Measurements from ENCODE around the gene SKAP1. TPM values are rescaled to one million over a fixed set of nuclear protein-coding genes. Genes with fewer than 3 reads are reported as not detected.
"Not testable (repeated sequence)": the region's sequence is repeated elsewhere in the genome, so short reads cannot be mapped to it uniquely, and the experiment has no call there.

SKAP1 gene
- total and polyA plus RNA-seq, 4 donors, result 1.4 to 4.9 (median 2.5) TPM

DNA sequence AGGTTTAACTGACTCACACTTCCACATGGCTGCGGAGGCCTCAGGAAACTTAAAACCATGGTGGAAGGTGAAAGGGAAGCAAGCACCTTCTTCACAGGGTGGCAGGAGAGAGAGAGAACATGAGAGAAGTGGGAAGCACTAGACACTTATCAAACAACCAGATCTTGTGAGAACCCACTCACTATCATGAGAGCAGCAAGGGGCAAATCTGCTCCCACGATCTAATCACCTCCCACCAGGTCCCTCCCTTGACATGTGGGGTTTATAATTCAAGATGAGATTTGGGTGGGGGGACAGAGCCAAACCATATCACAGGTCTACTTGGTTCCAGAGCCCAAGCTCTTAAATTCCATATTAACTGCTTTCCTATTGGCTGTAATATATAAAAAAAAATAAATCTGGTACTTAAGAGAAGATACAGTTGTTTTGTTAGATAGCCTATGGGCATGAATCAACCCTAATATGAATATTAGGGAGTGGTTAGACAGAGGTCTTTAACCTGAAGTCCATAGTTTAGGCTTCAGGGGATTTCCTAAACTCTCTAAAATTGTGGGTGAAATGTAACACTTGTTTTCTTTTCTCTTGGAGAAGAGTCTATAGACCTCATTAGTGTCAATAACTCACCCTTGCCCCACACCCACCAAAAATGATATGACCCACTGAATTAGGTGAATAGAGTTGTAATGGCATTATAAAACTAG lies 56.7 kb downstream of the SKAP1 start:
- Histone ChIP-seq H3K4me1 (ENCODE audit: control insufficient read depth in 5 of 5, insufficient read depth in 5 of 5, low read length in 5 of 5) (peaks cover 0 to 6% (median 0%) of the 10 kb centered on the region in 5 donors), H3K9ac (ENCODE audit: insufficient read depth in 1 of 2, low read length in 2 of 2) (no peak overlapping the region), H3K27me3 (ENCODE audit: control insufficient read depth in 3 of 3, insufficient read depth in 3 of 3, low read length in 2 of 3) (peaks cover 0 to 10% (median 2%) of the 10 kb centered on the region in 3 donors), H3K4me3 (no peak overlapping the region), H3K36me3 (ENCODE audit: control insufficient read depth in 4 of 4, insufficient read depth in 4 of 4, low read length in 4 of 4) (no peaks in the 10 kb centered on the region), H3K27ac (ENCODE audit: low read depth in 1 of 2, low read length in 1 of 2) (no peak overlapping the region), H3K9me3 (ENCODE audit: control insufficient read depth in 4 of 4, insufficient read depth in 3 of 4, low read length in 3 of 4) (peaks cover 0 to 2% (median 0%) of the 10 kb centered on the region in 4 donors)
- WGBS, 2 donors, result 26 to 47% methylated on average over 2 of the region's 2 CpGs
- TF ChIP-seq CTCF (IDR thresholded peaks at IDR 0.05; ENCODE audit: control extremely low read depth, extremely low read depth), result no peak
- ATAC-seq (ENCODE audit: insufficient read depth, low FRiP score) (no peak), DNase-seq (no peak)

GRCh38 chr17:48368967-48369366 lies 61.0 kb downstream of the SKAP1 start:
- H3K4me1 ChIP-seq (ENCODE audit: control insufficient read depth in 5 of 5, insufficient read depth in 5 of 5, low read length in 5 of 5); ATAC-seq (ENCODE audit: insufficient read depth, low FRiP score); H3K9me3 ChIP-seq (ENCODE audit: control insufficient read depth in 4 of 4, insufficient read depth in 3 of 4, low read length in 3 of 4); H3K36me3 ChIP-seq (ENCODE audit: control insufficient read depth in 4 of 4, insufficient read depth in 4 of 4, low read length in 4 of 4); H3K4me3 ChIP-seq; H3K27ac ChIP-seq (ENCODE audit: low read depth in 1 of 2, low read length in 1 of 2); H3K9ac ChIP-seq (ENCODE audit: insufficient read depth in 1 of 2, low read length in 2 of 2); DNase-seq: not testable (repeated sequence)
- H3K27me3 ChIP-seq (ENCODE audit: control insufficient read depth in 3 of 3, insufficient read depth in 3 of 3, low read length in 2 of 3), result peaks cover 0 to 21% (median 0%) of the 10 kb centered on the region in 3 donors
- 90 to 97% methylated on average over 6 of the region's 6 CpGs for WGBS, 2 donors

DNA sequence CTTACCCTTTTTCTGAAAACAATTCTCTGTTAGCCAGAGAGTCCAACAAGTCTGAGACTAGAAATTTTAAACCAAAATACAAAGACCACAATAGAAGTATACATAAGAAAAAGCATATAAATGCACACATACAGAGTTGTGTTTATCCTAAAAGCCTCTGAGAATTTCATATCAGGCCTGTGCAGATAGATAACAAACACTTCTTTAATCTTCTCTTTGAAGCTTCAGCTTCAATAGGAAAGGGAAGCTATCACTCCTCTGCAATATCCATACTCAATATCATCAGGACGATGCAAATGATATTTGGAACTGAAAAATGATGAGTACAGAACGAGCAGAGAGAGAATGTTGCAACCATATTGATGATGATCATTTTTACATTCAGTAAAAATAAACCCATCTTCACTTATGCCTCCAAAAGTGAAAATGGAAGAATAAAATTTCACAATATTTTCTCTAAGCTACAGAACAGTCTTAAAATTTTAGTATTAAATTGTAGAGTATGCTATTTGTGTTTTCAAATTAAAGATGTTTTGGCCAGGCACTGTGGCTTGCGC lies 61.6 kb downstream of the SKAP1 start:
- WGBS, 2 donors, result 64 to 71% methylated on average over 3 of the region's 3 CpGs
- no peak for DNase-seq
- TF ChIP-seq CTCF (IDR thresholded peaks at IDR 0.05; ENCODE audit: control extremely low read depth, extremely low read depth), result no peak
- no peaks in the 10 kb centered on the region for H3K9me3 ChIP-seq (ENCODE audit: control insufficient read depth in 4 of 4, insufficient read depth in 3 of 4, low read length in 3 of 4)
- no peak overlapping the region for H3K4me3 ChIP-seq
- H3K4me1 ChIP-seq (ENCODE audit: control insufficient read depth in 5 of 5, insufficient read depth in 5 of 5, low read length in 5 of 5), result peaks cover 0 to 8% (median 0%) of the 10 kb centered on the region in 5 donors
- no peak overlapping the region for H3K9ac ChIP-seq (ENCODE audit: insufficient read depth in 1 of 2, low read length in 2 of 2)
- no peak for ATAC-seq (ENCODE audit: insufficient read depth, low FRiP score)
- no peaks in the 10 kb centered on the region for H3K36me3 ChIP-seq (ENCODE audit: control insufficient read depth in 4 of 4, insufficient read depth in 4 of 4, low read length in 4 of 4)
- no peak overlapping the region for H3K27ac ChIP-seq (ENCODE audit: low read depth in 1 of 2, low read length in 1 of 2)
- peaks cover 0 to 24% (median 0%) of the 10 kb centered on the region in 3 donors for H3K27me3 ChIP-seq (ENCODE audit: control insufficient read depth in 3 of 3, insufficient read depth in 3 of 3, low read length in 2 of 3)

DNA sequence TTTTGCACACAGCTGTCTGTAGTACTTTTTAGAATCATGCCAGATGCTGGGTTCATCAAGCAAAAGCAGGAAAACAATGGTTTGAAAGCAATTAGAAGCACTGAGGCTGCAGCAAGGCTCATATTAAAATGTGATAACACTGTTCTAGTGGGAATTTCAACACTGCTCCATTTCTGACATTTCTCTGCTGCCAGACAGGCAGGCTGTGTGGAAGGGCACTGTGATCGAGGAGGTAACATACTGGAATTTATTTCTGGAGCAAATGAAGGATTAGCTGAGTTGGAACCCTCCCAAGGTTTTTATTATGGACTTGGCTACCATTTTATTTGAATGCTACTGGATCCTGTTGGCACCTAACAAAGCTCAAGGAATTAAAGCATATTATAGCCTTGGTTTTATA lies 66.9 kb downstream of the SKAP1 start:
- peaks cover 0 to 46% (median 0%) of the 10 kb centered on the region in 3 donors for H3K27me3 ChIP-seq (ENCODE audit: control insufficient read depth in 3 of 3, insufficient read depth in 3 of 3, low read length in 2 of 3)
- H3K36me3 ChIP-seq (ENCODE audit: control insufficient read depth in 4 of 4, insufficient read depth in 4 of 4, low read length in 4 of 4), result no peaks in the 10 kb centered on the region
- DNase-seq, result peak; percentile 28 to 78 (median 75)
- H3K9ac ChIP-seq (ENCODE audit: insufficient read depth in 1 of 2, low read length in 2 of 2), result peak overlapping the region in 1 of 2 donors; percentile 26
- ATAC-seq (ENCODE audit: insufficient read depth, low FRiP score), result no peak
- TF ChIP-seq CTCF (IDR thresholded peaks at IDR 0.05; ENCODE audit: control extremely low read depth, extremely low read depth), result no peak
- H3K4me1 ChIP-seq (ENCODE audit: control insufficient read depth in 5 of 5, insufficient read depth in 5 of 5, low read length in 5 of 5), result peaks cover 0 to 30% (median 9%) of the 10 kb centered on the region in 5 donors
- WGBS, 2 donors, result 44 to 62% methylated on average over 1 of the region's 1 CpG
- H3K27ac ChIP-seq (ENCODE audit: low read depth in 1 of 2, low read length in 1 of 2), result no peak overlapping the region
- H3K4me3 ChIP-seq, result no peak overlapping the region
- H3K9me3 ChIP-seq (ENCODE audit: control insufficient read depth in 4 of 4, insufficient read depth in 3 of 4, low read length in 3 of 4), result no peaks in the 10 kb centered on the region

DNA sequence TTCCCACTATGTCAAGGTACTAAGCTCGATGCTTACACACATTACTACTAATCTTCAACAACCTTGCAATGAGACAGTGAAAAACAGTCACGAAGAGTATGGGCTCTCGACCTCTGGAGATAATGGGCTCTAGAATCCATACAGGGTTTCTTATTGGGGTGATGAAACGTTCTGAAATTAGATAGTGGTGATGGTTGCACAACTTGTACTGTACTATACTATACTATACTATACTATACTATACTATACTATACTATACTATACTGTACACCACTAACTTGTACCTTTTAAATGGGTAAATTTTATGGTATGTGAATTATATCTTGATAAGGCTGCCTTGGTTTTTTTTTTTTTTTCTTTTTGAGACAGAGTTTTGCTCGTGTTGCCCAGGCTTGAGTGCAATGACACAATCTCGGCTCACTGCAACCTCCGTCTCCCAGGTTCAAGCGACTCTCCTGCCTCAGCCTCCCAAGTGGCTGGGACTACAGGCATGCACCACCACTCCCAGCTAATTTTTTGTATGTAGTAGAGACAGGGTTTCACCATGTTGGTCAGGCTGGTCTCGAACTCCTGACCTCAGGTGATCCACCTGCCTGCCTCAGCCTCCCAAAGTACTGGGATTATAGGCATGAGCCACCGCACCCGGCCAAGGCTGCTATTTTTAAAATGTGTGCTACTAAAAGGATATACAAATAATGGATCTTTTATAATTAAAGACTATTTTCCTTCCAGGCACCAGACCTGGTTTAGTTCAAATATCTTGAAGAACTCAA lies 69.0 kb downstream of the SKAP1 start:
- peaks cover 0 to 41% (median 0%) of the 10 kb centered on the region in 3 donors for H3K27me3 ChIP-seq (ENCODE audit: control insufficient read depth in 3 of 3, insufficient read depth in 3 of 3, low read length in 2 of 3)
- DNase-seq; H3K27ac ChIP-seq (ENCODE audit: low read depth in 1 of 2, low read length in 1 of 2); H3K36me3 ChIP-seq (ENCODE audit: control insufficient read depth in 4 of 4, insufficient read depth in 4 of 4, low read length in 4 of 4); H3K4me3 ChIP-seq; ATAC-seq (ENCODE audit: insufficient read depth, low FRiP score); H3K9ac ChIP-seq (ENCODE audit: insufficient read depth in 1 of 2, low read length in 2 of 2); H3K9me3 ChIP-seq (ENCODE audit: control insufficient read depth in 4 of 4, insufficient read depth in 3 of 4, low read length in 3 of 4): not testable (repeated sequence)
- WGBS, 2 donors, result 78 to 83% methylated on average over 11 of the region's 11 CpGs
- peaks cover 0 to 35% (median 9%) of the 10 kb centered on the region in 5 donors for H3K4me1 ChIP-seq (ENCODE audit: control insufficient read depth in 5 of 5, insufficient read depth in 5 of 5, low read length in 5 of 5)
